Measurements from ENCODE around the gene CNKSR2. TPM values are rescaled to one million over a fixed set of nuclear protein-coding genes. Genes with fewer than 3 reads are reported as not detected.

CNKSR2 gene
- total and polyA plus RNA-seq, 2 of the 13 experiments (the other 11 are each of a cell fraction or from before 2014, with no cell fraction given): not detected

GRCh38 chrX:21700967-21701366 lies 326.7 kb downstream of the CNKSR2 start (continued):
- TF ChIP-seq ZNF652 (CRISPR knock-in tag; IDR thresholded peaks at IDR 0.05; ENCODE audit: borderline replicate concordance, low read depth): no peak
- TF ChIP-seq MYNN (CRISPR knock-in tag; IDR thresholded peaks at IDR 0.05; ENCODE audit: low read depth): no peak
- TF ChIP-seq ZBTB44 (CRISPR knock-in tag; IDR thresholded peaks at IDR 0.05): no peak
- TF ChIP-seq ZNF563 (CRISPR knock-in tag; IDR thresholded peaks at IDR 0.05): no peak
- no peak for TF ChIP-seq STAG1 (CRISPR knock-in tag; IDR thresholded peaks at IDR 0.05)
- no peak for TF ChIP-seq NR2C2 (CRISPR knock-in tag; IDR thresholded peaks at IDR 0.05; ENCODE audit: borderline replicate concordance)
- TF ChIP-seq HCFC1 (IDR thresholded peaks at IDR 0.05; ENCODE audit: low read depth, low read length): no peak
- TF ChIP-seq ATRX (CRISPR knock-in tag; IDR thresholded peaks at IDR 0.05; ENCODE audit: borderline replicate concordance): no peak
- peak; percentile 86; the same call in 1 of the 2 replicates for TF ChIP-seq ATF2 (CRISPR knock-in tag; IDR thresholded peaks at IDR 0.05)
- TF ChIP-seq CEBPZ (IDR thresholded peaks at IDR 0.05; ENCODE audit: low read length): no peak
- no peak for TF ChIP-seq ZNF556 (CRISPR knock-in tag; IDR thresholded peaks at IDR 0.05; ENCODE audit: borderline replicate concordance)
- TF ChIP-seq AKAP8 (CRISPR knock-in tag; IDR thresholded peaks at IDR 0.05): no peak
- no peak for TF ChIP-seq SNAPC4 (CRISPR knock-in tag; IDR thresholded peaks at IDR 0.05)
- TF ChIP-seq ZMYM4 (CRISPR knock-in tag; IDR thresholded peaks at IDR 0.05): peak; percentile 22; the same call in 1 of the 2 replicates
- no peak for TF ChIP-seq PHF5A (CRISPR knock-in tag; IDR thresholded peaks at IDR 0.05; ENCODE audit: low read depth, unreplicated experiment)
- no peak for TF ChIP-seq ELF4 (CRISPR knock-in tag; IDR thresholded peaks at IDR 0.05; ENCODE audit: borderline replicate concordance)
- no peak for TF ChIP-seq MXI1 (IDR thresholded peaks at IDR 0.05; ENCODE audit: borderline replicate concordance, low read depth, low read length)
- TF ChIP-seq MEIS2 (CRISPR knock-in tag; IDR thresholded peaks at IDR 0.05): no peak
- no peak for TF ChIP-seq SNAPC5 (CRISPR knock-in tag; IDR thresholded peaks at IDR 0.05; ENCODE audit: borderline replicate concordance)
- no peak for TF ChIP-seq ZNF607 (CRISPR knock-in tag; IDR thresholded peaks at IDR 0.05; ENCODE audit: borderline replicate concordance)

All from HepG2 (cell line).